ENCODE data around the gene MORN3. TPM values are rescaled to one million over a fixed set of nuclear protein-coding genes. Genes with fewer than 3 reads are reported as not detected.
A peak's percentile ranks its signal among the peaks of the same experiment; 100 is the strongest.
"Not testable (repeated sequence)": the region's sequence is repeated elsewhere in the genome, so short reads cannot be mapped to it uniquely, and the experiment has no call there.

MORN3 gene
- polyA plus RNA-seq, 6 donors from 2014 or later, result 0.17 to 0.72 (median 0.28) TPM; not detected in 1

- no peak overlapping the region for H3K4me3 Mint-ChIP-seq
- no peaks in the 10 kb centered on the region for H3K36me3 Mint-ChIP-seq
- H3K9me3 Mint-ChIP-seq, result no peaks in the 10 kb centered on the region
- DNase-seq, result no peak
- peaks cover 4 to 7% (median 6%) of the 10 kb centered on the region in 3 donors for H3K4me1 Mint-ChIP-seq
- peak overlapping the region in 3 of 6 donors; percentile 6 to 69 (median 19) for H3K27ac Mint-ChIP-seq
- no peaks in the 10 kb centered on the region for H3K27me3 Mint-ChIP-seq
- no peak for ATAC-seq (ENCODE audit: low read depth in 2 of 2)
These were observed 20.1 kb downstream of the MORN3 start for GRCh38 chr12:121649322-121649721.

DNA sequence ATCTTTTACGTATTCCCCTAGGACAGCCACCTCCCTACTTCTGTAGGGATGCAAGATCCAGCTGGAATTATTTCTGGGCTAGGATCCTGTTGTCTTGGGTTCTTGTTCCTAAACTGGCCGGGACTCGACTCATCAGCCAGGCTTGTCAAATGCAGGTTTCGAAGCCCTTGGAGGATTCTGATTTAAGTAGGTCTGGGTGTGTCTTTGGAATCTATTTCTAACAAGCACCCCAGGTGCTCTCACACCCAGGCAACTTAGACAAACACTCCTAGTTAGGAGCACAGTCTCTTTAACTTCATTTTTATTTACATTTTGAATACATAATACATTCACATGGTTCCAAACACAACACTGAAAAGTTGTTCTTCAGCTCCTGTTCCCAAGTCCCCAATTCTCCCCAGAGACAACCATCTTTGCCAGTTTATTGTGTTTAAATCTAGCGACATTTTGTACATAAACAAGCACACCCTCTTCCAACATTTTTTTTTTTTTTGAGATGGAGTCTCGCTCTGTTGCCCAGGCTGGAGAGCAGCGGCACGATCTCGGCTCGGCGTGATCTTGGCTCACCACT, 20.9 kb downstream of the MORN3 start:
- Mint-ChIP-seq H3K4me1 (peaks cover 0 to 4% (median 0%) of the 10 kb centered on the region in 3 donors), H3K9me3 (no peaks in the 10 kb centered on the region), H3K27me3 (no peaks in the 10 kb centered on the region), H3K4me3 (no peak overlapping the region), H3K27ac (peak overlapping the region in 2 of 6 donors; percentile 6 to 62), H3K36me3 (no peaks in the 10 kb centered on the region)
- DNase-seq (no peak), ATAC-seq (ENCODE audit: low read depth in 2 of 2) (no peak)

DNA sequence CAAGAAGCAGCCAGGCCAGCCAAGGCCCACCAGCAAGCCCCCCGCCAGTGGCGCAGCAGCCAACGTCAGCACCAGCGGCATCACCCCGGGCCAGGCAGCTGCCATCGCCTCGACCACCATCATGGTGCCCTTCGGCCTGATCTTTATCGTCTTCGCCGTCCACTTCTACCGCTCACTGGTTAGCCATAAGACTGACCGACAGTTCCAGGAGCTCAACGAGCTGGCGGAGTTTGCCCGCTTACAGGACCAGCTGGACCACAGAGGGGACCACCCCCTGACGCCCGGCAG, 28.2 kb downstream of the MORN3 start:
- H3K9me3 Mint-ChIP-seq, result no peaks in the 10 kb centered on the region
- H3K4me1 Mint-ChIP-seq, result peaks cover 11 to 38% (median 31%) of the 10 kb centered on the region in 3 donors
- no peaks in the 10 kb centered on the region for H3K27me3 Mint-ChIP-seq
- no peak overlapping the region for H3K4me3 Mint-ChIP-seq
- peaks cover 0 to 8% of the 10 kb centered on the region in 2 donors for H3K36me3 Mint-ChIP-seq
- ATAC-seq (ENCODE audit: low read depth in 2 of 2) (no peak), DNase-seq (no peak)
- peak overlapping the region in 1 of 6 donors; percentile 27 for H3K27ac Mint-ChIP-seq

GRCh38 chr12:121638298-121639202, 30.9 kb downstream of the MORN3 start:
- no peaks in the 10 kb centered on the region for H3K27me3 Mint-ChIP-seq
- H3K27ac Mint-ChIP-seq, result peak overlapping the region in 5 of 6 donors; percentile 87 to 96 (median 93)
- H3K4me1 Mint-ChIP-seq, result peaks cover 19 to 55% (median 47%) of the 10 kb centered on the region in 3 donors
- ATAC-seq (ENCODE audit: low read depth in 2 of 2) (no peak), DNase-seq (no peak)
- no peaks in the 10 kb centered on the region for H3K9me3 Mint-ChIP-seq
- H3K36me3 Mint-ChIP-seq, result peaks cover 0 to 8% of the 10 kb centered on the region in 2 donors
- peak overlapping the region in 6 of 8 donors; percentile 20 to 86 (median 70) for H3K4me3 Mint-ChIP-seq

DNA sequence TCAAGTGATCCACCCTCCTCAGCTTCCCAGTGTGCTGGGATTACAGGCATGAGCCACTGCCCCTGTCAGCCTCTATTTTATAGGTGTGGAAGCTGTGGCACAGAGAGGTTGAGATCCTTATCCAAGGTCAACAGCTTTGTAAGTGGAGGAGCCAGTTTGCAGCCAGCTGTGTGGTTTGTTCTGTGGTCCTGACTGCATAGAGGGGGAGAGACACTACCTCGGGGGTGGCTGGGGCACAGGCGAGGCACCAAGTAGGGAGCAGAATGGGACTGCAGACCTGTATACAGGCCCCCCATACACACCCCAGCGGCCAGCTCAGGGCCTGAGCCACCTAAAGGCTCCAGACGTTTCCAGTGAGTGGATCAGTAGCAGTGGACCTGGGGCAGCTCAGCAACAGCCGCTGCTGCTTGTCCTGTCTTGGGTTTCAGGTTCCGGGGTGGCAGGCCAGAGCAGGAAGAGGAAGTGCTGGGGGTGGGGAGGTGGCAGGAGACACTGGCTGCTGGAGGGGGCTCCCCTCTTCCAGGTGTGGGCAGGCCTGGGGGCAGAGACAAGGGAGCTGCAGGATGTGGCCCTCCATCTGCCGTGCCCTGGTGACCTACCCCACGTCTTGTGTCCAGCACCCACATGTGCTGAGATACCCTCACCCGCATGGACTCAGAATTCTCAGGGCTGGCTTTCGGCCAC, 32.1 kb downstream of the MORN3 start:
- Mint-ChIP-seq H3K9me3 (no peaks in the 10 kb centered on the region), H3K27ac (peak overlapping the region; percentile 88 to 96 (median 92)), H3K4me3 (peak overlapping the region; percentile 33 to 86 (median 80)), H3K36me3 (peaks cover under 1 to 8% of the 10 kb centered on the region in 2 donors), H3K4me1 (peaks cover 19 to 66% (median 57%) of the 10 kb centered on the region in 3 donors), H3K27me3 (no peaks in the 10 kb centered on the region)
- peak; percentile 94 to 95 for ATAC-seq (ENCODE audit: low read depth in 2 of 2)
- DNase-seq, result peak; percentile 76

GRCh38 chr12:121634836-121635235, 34.6 kb downstream of the MORN3 start:
- H3K27me3 Mint-ChIP-seq, result no peaks in the 10 kb centered on the region
- DNase-seq, result no peak
- H3K36me3 Mint-ChIP-seq, result peaks cover 0 to 10% of the 10 kb centered on the region in 2 donors
- peak overlapping the region in 2 of 8 donors; percentile 10 to 42 for H3K4me3 Mint-ChIP-seq
- H3K4me1 Mint-ChIP-seq, result peaks cover 33 to 77% (median 64%) of the 10 kb centered on the region in 3 donors
- no peaks in the 10 kb centered on the region for H3K9me3 Mint-ChIP-seq
- peak overlapping the region in 5 of 6 donors; percentile 60 to 94 (median 78) for H3K27ac Mint-ChIP-seq
- ATAC-seq (ENCODE audit: low read depth in 2 of 2), result no peak

GRCh38 chr12:121633833-121634196, 35.6 kb downstream of the MORN3 start:
- not testable (repeated sequence) for DNase-seq; ATAC-seq (ENCODE audit: low read depth in 2 of 2); H3K27me3 Mint-ChIP-seq; H3K36me3 Mint-ChIP-seq; H3K4me3 Mint-ChIP-seq; H3K27ac Mint-ChIP-seq; H3K9me3 Mint-ChIP-seq
- H3K4me1 Mint-ChIP-seq, result peaks cover 40 to 85% (median 75%) of the 10 kb centered on the region in 3 donors

DNA sequence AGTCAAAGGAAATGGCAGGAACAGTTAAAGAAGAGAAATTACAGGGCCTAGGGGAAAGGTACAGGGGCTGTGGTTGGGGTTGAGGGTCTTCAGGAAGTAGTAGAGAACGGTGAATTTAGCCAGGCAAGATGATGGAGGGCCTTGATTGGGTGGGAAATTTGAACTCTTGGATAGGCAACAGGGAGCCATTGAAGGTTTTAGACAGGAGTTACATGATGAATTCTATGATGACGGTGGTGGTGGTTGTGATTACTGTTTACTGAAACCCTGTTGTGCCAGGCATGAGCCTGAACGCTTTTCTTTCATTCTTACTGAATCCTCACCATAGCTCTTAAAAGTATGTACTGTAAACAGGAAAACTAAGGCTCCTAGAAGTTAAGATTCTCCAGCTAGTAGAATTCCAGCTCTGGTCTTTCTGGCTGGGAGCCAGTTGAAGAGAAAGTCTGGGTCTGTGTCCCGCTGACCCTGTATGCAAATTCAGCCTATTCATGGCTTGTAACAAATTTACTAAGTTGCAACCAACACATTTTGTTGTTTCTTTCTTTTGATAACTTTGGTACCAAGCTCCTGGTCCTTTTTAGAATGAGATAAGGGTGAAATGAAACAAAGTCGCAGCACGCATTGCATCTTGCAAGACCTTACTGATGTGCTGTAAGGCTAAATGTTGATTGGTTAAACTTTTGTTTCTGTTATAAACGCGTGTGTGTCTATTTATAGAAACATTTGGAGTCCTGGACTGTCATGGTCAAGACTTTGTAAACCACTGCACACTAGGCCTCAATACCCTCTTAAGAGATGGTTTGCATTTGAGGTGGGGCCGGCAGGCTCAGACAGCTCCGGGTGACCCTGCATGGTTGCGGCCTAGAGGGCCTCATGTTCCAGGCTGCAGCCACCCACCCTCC, 37.1 kb downstream of the MORN3 start:
- no peak for ATAC-seq (ENCODE audit: low read depth in 2 of 2)
- Mint-ChIP-seq H3K4me1 (peaks cover 46 to 86% (median 83%) of the 10 kb centered on the region in 3 donors), H3K9me3 (no peaks in the 10 kb centered on the region), H3K27me3 (no peaks in the 10 kb centered on the region), H3K36me3 (peaks cover 0 to 10% of the 10 kb centered on the region in 2 donors), H3K27ac (peak overlapping the region in 4 of 6 donors; percentile 57 to 90 (median 82)), H3K4me3 (peak overlapping the region in 6 of 8 donors; percentile 23 to 74 (median 52))
- no peak for DNase-seq

GRCh38 chr12:121630791-121631355, 38.6 kb downstream of the MORN3 start:
- DNase-seq, result no peak
- Mint-ChIP-seq H3K4me1 (peaks cover 43 to 77% (median 75%) of the 10 kb centered on the region in 3 donors), H3K4me3 (peak overlapping the region in 7 of 8 donors; percentile 34 to 77 (median 54)), H3K27ac (peak overlapping the region in 4 of 6 donors; percentile 69 to 87 (median 75)), H3K9me3 (no peaks in the 10 kb centered on the region), H3K36me3 (peaks cover 0 to 10% of the 10 kb centered on the region in 2 donors), H3K27me3 (no peaks in the 10 kb centered on the region)
- no peak for ATAC-seq (ENCODE audit: low read depth in 2 of 2)

DNA sequence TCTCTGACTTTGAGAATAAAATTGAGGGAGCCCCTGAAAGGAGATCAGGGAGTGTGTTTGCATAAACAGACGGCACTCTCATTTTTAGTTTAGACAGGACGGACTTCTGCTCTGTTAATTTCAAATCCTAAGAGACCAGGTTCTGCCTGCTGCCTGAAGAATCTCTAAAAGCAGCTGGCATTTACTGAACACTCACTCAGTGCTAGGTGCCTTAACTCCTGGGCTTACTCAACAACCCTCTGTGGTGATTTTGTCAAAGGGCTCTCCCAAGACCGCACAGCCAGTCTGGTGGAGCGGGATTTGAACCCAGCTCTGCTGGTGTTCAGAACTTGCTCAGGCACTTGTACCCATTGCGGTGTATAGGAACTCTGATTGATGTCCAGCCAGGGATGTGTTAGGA, 40.9 kb downstream of the MORN3 start:
- DNase-seq (no peak), ATAC-seq (ENCODE audit: low read depth in 2 of 2) (no peak)
- Mint-ChIP-seq H3K36me3 (peaks cover 0 to 10% of the 10 kb centered on the region in 2 donors), H3K4me1 (peaks cover 41 to 76% (median 73%) of the 10 kb centered on the region in 3 donors), H3K27ac (peak overlapping the region; percentile 84 to 99 (median 98)), H3K4me3 (peak overlapping the region; percentile 92 to 100 (median 97)), H3K9me3 (no peaks in the 10 kb centered on the region), H3K27me3 (no peaks in the 10 kb centered on the region)

DNA sequence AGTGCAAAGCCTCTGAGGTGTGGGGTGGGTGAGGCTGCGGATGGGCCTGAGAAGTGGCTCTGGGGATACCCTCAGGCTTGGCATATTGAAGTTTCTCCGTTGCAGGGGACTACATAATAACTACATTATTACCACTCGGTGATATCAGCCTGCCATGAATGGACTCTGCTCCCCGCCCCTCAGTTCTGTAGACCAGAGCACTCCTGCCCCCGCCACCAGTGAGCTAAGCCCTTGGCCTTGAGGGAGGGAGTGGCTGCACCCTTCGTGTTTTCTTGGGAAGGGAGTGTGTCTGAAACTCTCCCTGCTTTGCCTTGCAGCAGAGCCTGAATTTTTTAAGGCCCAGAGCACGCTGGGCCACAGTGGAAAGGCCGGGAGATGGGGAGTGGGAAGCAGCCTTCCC, 41.4 kb downstream of the MORN3 start:
- Mint-ChIP-seq H3K4me3 (peak overlapping the region; percentile 92 to 100 (median 97)), H3K27ac (peak overlapping the region; percentile 94 to 99 (median 98)), H3K27me3 (no peaks in the 10 kb centered on the region), H3K36me3 (peaks cover 0 to 10% of the 10 kb centered on the region in 2 donors), H3K9me3 (no peaks in the 10 kb centered on the region), H3K4me1 (peaks cover 41 to 74% (median 69%) of the 10 kb centered on the region in 3 donors)
- DNase-seq (no peak), ATAC-seq (ENCODE audit: low read depth in 2 of 2) (no peak)
